ENCODE measurements around the gene SH3RF2.

- TF ChIP-seq CTCF (IDR thresholded peaks at IDR 0.05) (no peak), POLR2AphosphoS5 (IDR thresholded peaks at IDR 0.05) (no peak)
Measured at GRCh38 chr5:145904743-145905142, 31.6 kb upstream of the SH3RF2 start.
